GM21390 (cell line): ENCODE data around the gene RFXANK.
"Not testable (repeated sequence)": the region's sequence is repeated elsewhere in the genome, so short reads cannot be mapped to it uniquely, and the experiment has no call there.

ENCODE experiments used
- ATAC-seq: cut with Tn5 transposase; IDR thresholded peaks from one replicate; pipeline ENCODE4 v1.9.1; 2021; ENCODE audit not compliant: unreplicated experiment

Gene RFXANK

DNA sequence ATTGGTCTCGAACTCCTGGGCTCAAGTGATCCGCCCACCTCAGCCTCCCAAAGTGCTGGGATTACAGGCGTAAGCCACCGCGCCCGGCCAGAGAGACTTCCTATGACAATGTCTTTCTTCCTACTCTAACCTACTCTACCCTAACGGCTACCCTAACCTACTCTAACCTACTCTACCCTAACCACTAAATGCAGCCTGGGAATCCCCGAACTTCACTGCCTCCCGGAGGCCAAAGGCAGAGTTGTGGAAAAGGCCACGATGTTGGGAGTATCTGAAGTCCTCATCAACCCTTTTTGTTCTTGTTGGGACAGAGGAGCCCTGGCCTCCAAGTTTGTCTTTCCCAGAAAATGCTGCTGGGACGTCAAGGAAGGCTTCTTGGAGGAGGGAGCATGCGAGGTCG is 12.1 kb downstream of the RFXANK start:
- ATAC-seq, result no peak

GRCh38 chr19:19205416-19206410 is 13.7 kb downstream of the RFXANK start:
- ATAC-seq, result no peak

DNA sequence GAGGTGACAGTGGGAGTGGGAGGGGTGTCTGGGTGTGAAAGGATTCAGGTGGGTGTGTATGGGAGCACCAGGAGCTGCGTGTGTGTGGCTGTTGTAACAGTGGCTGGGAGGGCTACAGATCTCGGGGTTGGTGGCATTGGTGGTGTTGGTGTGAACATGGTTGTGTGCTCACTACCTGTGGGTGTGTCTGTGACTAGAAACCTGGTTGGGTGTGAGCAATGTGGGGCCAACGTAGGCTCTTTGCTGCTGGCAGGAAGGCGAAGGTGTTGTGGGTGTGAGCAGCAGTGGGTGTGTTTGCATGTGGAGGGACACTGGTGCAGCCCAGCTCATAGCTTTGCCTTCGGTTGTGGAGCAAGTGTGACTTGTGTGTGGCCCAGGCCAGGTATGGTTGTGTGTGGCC is 14.9 kb downstream of the RFXANK start:
- no peak for ATAC-seq

GRCh38 chr19:19207637-19208572 is 15.8 kb downstream of the RFXANK start:
- no peak for ATAC-seq

- ATAC-seq, result no peak
Measured at GRCh38 chr19:19209372-19209771, 17.3 kb downstream of the RFXANK start.

- ATAC-seq, result no peak
Measured at GRCh38 chr19:19211499-19212420, 19.7 kb downstream of the RFXANK start, which contains the start of gene NCAN. NCAN (plus strand) TSS chr19:19211958; CDS start chr19:19216954, 4,996 bp downstream.

DNA sequence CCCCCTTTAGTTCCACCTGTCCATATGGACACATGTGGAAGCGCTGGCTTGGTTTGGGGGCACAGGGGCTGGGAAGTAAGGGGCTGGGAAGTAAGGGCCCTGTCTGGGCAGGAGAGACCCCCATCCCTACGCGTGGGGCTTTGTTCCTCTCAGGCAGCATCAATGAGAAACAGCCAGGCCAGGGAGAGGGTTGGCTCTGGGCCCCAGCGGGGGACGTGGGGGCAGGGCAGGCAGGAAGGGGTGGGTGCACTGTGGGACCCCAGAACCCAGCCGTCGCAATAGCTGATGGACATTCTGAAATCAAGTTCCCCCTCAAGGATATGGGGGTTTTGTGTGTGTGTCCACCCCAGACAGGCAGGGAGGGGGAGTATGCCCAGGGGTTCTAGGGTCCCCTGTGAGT is 20.9 kb downstream of the RFXANK start:
- ATAC-seq, result no peak

GRCh38 chr19:19213426-19214158 is 21.5 kb downstream of the RFXANK start:
- ATAC-seq, result no peak

DNA sequence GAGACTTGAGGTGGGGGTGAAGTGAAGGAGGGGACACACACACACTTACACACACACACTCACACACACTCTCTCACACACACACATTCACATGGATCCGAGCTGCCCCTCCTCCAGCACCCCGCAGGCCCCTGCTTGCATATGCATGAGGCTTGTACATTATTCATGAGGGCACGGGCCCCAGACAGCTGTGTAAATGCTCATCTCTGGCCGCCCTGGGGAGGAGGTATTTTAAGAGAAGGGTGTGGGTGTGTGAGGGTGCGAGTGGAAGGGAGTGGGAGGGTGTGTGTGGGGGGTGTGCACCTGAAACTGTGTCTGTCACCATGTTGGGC is 22.1 kb downstream of the RFXANK start:
- no peak for ATAC-seq

DNA sequence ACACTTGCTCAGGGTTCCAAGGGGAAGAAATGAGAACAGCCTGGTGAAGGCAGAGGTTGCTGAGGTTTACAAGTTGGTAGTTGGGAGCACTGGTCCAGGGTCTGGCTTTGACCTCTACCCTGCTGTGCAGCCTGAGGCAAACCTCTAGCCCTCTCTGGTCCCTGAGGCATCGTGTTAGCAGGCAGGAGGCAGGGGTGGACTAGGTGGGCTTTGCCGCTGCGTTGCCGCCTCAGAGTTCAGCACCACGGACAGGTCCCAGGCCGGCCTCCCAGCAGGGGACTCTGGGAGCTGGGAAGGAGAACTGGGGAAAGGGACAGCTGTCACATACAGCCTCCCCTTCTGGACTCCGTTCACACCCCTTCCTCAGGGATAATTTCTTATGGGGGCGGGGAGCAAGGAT is 22.8 kb downstream of the RFXANK start:
- no peak for ATAC-seq

DNA sequence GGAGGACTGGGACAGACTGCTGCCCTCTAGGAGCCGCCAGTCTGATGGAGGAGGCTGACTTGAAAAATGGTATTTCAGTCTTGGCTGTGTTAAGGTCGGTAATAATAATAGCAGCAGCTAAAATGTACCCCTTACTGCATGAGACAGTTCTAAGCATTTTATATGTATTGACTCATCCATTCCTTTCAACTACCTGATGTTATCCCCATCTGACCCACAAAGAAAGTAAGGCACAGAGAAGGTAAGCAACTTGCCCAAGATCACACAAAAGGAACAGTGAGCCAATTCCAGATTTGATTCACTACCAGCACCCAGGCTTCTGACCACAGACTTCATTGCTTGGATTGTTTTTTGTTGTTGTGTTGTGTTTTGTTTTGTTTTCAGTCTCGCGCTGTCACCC is 23.7 kb downstream of the RFXANK start:
- no peak for ATAC-seq

DNA sequence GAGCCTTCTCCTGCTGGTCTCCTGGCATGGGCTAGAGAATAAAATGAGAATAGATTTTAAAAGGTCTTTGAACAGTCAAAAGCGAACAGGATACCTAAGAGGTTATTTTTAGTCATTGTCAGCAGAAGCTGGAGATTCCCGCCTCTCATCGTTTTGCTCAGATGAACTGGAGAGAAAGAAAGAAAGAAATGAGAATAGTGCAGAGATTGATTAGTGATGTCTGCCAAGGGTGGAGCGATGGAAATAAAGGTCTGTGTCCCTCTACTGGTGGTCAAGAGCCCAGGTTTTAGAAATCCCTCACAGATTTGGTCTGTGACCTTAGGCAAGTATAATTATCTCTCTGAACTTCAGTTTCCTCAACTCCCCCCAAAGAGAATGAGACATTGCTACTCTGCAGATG is 25.0 kb downstream of the RFXANK start:
- ATAC-seq, result no peak

DNA sequence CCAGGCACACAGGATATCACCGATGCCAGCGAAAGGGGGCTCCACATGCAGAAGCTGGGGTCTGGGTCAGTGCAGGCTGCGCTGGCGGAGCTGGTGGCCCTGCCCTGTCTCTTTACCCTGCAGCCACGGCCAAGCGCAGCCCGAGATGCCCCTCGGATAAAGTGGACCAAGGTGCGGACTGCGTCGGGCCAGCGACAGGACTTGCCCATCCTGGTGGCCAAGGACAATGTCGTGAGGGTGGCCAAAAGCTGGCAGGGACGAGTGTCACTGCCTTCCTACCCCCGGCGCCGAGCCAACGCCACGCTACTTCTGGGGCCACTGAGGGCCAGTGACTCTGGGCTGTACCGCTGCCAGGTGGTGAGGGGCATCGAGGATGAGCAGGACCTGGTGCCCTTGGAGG is 26.9 kb downstream of the RFXANK start:
- no peak for ATAC-seq

DNA sequence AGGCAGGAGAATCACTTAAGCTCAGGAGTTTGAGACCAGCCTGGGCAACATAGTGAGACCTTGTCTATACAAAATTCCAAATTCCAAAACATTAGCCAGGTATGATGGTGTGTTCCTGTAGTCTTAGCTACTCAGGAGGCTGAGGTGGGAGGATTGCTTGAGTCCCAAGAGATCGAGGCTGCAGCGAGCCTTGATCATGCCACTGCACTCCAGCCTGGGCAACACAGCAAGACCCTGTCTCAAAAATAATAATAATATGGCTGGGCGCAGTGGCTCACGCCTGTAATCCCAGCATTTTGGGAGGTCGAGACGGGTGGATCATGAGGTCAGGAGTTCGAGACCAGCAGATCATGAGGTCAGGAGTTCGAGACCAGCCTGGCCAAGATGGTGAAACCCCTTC is 28.9 kb downstream of the RFXANK start:
- ATAC-seq, result not testable (repeated sequence)

DNA sequence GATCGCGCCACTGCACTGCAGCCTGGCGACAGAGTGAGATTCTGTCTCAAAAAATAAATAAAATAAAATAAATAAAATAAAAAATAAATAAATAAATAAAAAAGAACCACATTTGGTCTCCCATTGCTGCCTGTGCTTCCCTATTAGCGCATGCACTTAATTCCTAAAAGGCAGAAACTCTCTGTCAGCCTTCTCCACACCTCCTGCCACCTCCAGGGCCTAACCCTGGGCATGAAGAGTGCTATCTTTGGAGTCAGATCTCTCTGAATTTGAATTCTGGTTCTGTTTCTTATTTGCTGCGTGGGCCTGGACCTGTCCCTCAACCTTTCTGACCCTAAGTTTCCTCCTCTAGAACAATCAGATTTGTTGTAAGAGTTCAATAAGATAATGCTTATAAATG is 31.0 kb downstream of the RFXANK start:
- no peak for ATAC-seq

DNA sequence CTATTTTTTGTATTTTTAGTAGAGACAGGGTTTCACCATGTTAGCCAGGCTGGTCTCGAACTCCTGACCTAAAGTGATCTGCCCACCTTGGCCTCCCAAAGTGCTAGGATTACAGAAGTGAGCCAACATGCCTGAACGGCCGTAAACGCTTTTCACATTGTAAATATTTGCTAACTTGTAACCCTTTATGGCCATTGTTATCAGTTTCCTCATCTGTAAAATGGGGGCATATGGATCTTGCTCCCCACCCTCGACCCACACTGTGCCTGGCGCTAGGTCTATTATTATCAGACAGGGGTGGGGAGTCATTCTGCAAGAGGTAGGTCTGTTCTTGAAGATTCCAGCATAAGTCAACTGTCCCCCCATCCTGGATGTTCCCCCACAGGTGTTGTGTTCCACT is 31.6 kb downstream of the RFXANK start:
- ATAC-seq, result no peak

DNA sequence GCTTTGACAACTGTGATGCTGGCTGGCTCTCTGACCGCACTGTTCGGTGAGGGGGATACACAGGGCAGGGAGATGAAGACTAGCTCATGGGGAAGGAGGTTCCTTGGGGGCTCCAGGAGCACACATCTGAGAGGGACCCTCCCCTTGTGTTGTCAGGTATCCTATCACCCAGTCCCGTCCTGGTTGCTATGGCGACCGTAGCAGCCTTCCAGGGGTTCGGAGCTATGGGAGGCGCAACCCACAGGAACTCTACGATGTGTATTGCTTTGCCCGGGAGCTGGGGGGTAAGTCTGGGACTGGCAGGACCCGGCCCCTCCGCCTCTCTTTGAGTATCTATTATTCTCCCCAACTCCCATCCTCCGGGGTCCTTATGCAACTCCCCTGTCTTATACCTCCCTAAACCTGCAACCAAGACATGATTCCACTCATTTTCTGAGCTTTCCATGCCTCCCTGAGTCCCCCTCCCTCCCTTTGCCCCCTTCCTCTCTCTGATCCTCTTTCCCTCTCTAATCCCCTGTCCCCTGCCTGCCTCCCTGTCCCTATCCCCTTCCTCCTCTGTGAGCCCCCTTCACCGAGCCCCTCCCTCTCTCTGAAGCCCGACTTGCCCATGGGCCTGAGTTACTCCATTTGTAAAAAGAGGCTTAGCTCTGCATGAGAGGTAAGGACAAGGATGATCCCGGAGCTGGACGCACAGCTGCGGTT is 32.2 kb downstream of the RFXANK start:
- ATAC-seq, result no peak

DNA sequence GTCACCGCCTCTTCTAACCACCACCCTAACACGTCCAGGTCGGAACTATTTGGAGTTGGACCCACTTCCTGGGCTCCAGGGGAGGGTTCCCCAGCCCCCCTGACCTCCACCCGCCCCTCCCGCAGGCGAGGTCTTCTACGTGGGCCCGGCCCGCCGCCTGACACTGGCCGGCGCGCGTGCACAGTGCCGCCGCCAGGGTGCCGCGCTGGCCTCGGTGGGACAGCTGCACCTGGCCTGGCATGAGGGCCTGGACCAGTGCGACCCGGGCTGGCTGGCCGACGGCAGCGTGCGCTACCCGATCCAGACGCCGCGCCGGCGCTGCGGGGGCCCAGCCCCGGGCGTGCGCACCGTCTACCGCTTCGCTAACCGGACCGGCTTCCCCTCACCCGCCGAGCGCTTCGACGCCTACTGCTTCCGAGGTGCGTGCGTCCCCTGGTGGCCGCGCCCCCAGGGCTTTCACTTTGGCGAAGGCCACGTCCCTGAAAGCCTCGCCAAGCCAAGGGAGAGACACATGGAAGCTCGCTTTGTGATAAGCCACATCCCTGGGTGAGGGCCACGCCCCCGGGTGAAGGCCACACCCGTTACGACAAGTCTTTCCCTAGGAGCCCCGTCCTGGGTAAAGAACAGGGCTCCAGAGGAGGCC is 32.9 kb downstream of the RFXANK start:
- no peak for ATAC-seq

GRCh38 chr19:19226204-19226603 is 34.1 kb downstream of the RFXANK start:
- ATAC-seq, result no peak
